HFF-Myc (cell line): ENCODE measurements around the gene GIMAP6.
"Not testable (repeated sequence)": the region's sequence is repeated elsewhere in the genome, so short reads cannot be mapped to it uniquely, and the experiment has no call there.

Experiments
- DNase-seq: peaks from one replicate; pipeline ENCODE4 v3.0.0-alpha.2; 2011; ENCODE audit warnings: low read depth; ENCODE audit errors: extremely low read depth
- H3K4me3 ChIP-seq: replicated peaks from 2 replicates; pipeline ENCODE4 v1.5.1; 2011; ENCODE audit warnings: low read depth, mild to moderate bottlenecking, control low read depth, low read length
- TF ChIP-seq, protein P1 (sequence below): IDR thresholded peaks from 2 replicates; pipeline ENCODE4 v1.5.1; 2012; ENCODE audit warnings: mild to moderate bottlenecking, low read depth, low read length, control low read depth; ENCODE audit errors: missing control alignments

Gene GIMAP6

GRCh38 chr7:150580638-150581394 lies 51.4 kb downstream of the GIMAP6 start:
- TF ChIP-seq, protein P1, sequence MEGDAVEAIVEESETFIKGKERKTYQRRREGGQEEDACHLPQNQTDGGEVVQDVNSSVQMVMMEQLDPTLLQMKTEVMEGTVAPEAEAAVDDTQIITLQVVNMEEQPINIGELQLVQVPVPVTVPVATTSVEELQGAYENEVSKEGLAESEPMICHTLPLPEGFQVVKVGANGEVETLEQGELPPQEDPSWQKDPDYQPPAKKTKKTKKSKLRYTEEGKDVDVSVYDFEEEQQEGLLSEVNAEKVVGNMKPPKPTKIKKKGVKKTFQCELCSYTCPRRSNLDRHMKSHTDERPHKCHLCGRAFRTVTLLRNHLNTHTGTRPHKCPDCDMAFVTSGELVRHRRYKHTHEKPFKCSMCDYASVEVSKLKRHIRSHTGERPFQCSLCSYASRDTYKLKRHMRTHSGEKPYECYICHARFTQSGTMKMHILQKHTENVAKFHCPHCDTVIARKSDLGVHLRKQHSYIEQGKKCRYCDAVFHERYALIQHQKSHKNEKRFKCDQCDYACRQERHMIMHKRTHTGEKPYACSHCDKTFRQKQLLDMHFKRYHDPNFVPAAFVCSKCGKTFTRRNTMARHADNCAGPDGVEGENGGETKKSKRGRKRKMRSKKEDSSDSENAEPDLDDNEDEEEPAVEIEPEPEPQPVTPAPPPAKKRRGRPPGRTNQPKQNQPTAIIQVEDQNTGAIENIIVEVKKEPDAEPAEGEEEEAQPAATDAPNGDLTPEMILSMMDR, result no peak
- DNase-seq, result no peak
- no peak overlapping the region for H3K4me3 ChIP-seq

DNA sequence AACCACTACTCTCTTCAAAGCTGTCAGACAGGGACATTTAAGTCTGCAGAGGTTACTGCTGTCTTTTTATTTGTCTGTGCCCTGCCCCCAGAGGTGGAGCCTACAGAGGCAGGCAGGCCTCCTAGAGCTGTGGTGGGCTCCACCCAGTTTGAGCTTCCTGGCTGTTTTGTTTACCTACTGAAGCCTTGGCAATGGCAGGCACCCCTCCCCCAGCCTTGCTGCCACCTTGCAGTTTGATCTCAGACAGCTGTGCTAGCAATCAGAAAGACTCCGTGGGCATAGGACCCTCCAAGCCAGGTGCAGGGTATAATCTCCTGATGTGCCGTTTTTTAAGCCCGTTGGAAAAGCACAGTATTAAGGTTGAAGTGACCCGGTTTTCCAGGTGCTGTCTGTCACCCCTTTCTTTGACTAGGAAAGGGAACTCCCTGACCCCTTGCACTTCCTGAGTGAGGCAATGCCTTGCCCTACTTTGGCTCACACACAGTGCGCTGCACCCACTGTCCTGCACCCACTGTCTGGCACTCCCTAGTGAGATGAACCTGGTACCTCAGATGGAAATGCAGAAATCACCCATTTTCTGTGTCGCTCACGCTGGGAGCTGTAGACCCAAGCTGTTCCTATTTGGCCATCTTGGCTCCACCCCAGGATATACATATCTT lies 52.1 kb downstream of the GIMAP6 start:
- not testable (repeated sequence) for H3K4me3 ChIP-seq, DNase-seq
